Measurements from ENCODE around the gene TRAF2.

The TRAF2 gene

GRCh38 chr9:136939431-136939995, 53.2 kb downstream of the TRAF2 start:
- no peak for FAIRE-seq

- no peak for FAIRE-seq
Observed at GRCh38 chr9:136939996-136940525, 53.7 kb downstream of the TRAF2 start.

GRCh38 chr9:136940526-136941230, 54.4 kb downstream of the TRAF2 start:
- no peak for FAIRE-seq

GRCh38 chr9:136941231-136942111, 55.2 kb downstream of the TRAF2 start:
- no peak for FAIRE-seq

GRCh38 chr9:136942112-136942880, 56.0 kb downstream of the TRAF2 start:
- no peak for FAIRE-seq

GRCh38 chr9:136942881-136943230, 56.5 kb downstream of the TRAF2 start:
- no peak for FAIRE-seq

- FAIRE-seq, result no peak
Observed at GRCh38 chr9:136943291-136944211, 57.2 kb downstream of the TRAF2 start.

GRCh38 chr9:136944212-136944518, 57.8 kb downstream of the TRAF2 start:
- no peak for FAIRE-seq

- peak; percentile 75 for FAIRE-seq
Observed at GRCh38 chr9:136944519-136945332, 58.4 kb downstream of the TRAF2 start, which contains the start of the genes C8G and FBXW5. C8G (plus strand) TSS chr9:136945243; CDS start chr9:136945321, 78 bp downstream. FBXW5 (minus strand) TSS chr9:136944738; CDS start chr9:136944083, 655 bp downstream.

- FAIRE-seq, result no peak
Observed at GRCh38 chr9:136945333-136946227, 59.3 kb downstream of the TRAF2 start.

- no peak for FAIRE-seq
Observed at GRCh38 chr9:136946228-136947027, 60.1 kb downstream of the TRAF2 start.

GRCh38 chr9:136947028-136947891, 60.9 kb downstream of the TRAF2 start:
- FAIRE-seq, result no peak

- no peak for FAIRE-seq
Observed at GRCh38 chr9:136947955-136948510, 61.7 kb downstream of the TRAF2 start.

GRCh38 chr9:136949239-136949816, 63.0 kb downstream of the TRAF2 start:
- FAIRE-seq, result no peak

- FAIRE-seq, result peak; percentile 71
Observed at GRCh38 chr9:136949817-136950655, 63.7 kb downstream of the TRAF2 start.

GRCh38 chr9:136950656-136951276, 64.5 kb downstream of the TRAF2 start:
- no peak for FAIRE-seq

Data from G401.6 (cell line).